Fibroblast of lung (primary cell): Measurements from ENCODE around the gene DLG4.

ENCODE experiments used
- CTCF ChIP-seq, 2 donors: IDR thresholded peaks in 1 of 2; conservative IDR thresholded peaks in 1 of 2; 1 replicate in 1 of 2; 2 replicates in 1 of 2; pipeline ENCODE4 v1.5.1; 2011 to 2012; ENCODE audit warnings: low read length in 2 of 2, control low read depth in 1 of 2, inconsistent platforms in 1 of 2, low read depth in 1 of 2, mild to moderate bottlenecking in 1 of 2
- EZH2 ChIP-seq: IDR thresholded peaks from 2 replicates; pipeline ENCODE4 v1.5.1; 2012; ENCODE audit warnings: low read length, control low read depth, mild to moderate bottlenecking; ENCODE audit errors: missing control alignments

GRCh38 chr17:7249830-7250229 is 30.2 kb upstream of the DLG4 start:
- TF ChIP-seq CTCF (conservative IDR thresholded peaks at IDR 0.05 in 1 of 2, IDR thresholded peaks at IDR 0.05 in 1 of 2; ENCODE audit: low read depth in 1 of 2, low read length in 2 of 2) (no peak), EZH2 (no peak)
